Medulla oblongata (tissue), 1 donor: ENCODE results near the gene FOXO6.
"Not testable (repeated sequence)": the region's sequence is repeated elsewhere in the genome, so short reads cannot be mapped to it uniquely, and the experiment has no call there.

Experiments
- DNase-seq: peaks from one replicate; pipeline ENCODE4 v3.0.0-alpha.2; 2015; ENCODE audit errors: extremely low spot score

The FOXO6 gene

GRCh38 chr1:41328780-41329640 is 32.2 kb upstream of the FOXO6 start:
- no peak for DNase-seq

GRCh38 chr1:41329662-41330587 is 31.3 kb upstream of the FOXO6 start:
- DNase-seq = no peak

- DNase-seq = no peak
Measured at GRCh38 chr1:41330588-41331545, 30.4 kb upstream of the FOXO6 start.

GRCh38 chr1:41331546-41331917 is 29.7 kb upstream of the FOXO6 start:
- no peak for DNase-seq

GRCh38 chr1:41332161-41332560 is 29.1 kb upstream of the FOXO6 start:
- DNase-seq = not testable (repeated sequence)

GRCh38 chr1:41333146-41333784 is 28.0 kb upstream of the FOXO6 start:
- DNase-seq = no peak

- no peak for DNase-seq
Measured at GRCh38 chr1:41338820-41339219, 22.4 kb upstream of the FOXO6 start.

- no peak for DNase-seq
Measured at GRCh38 chr1:41340655-41341364, 20.4 kb upstream of the FOXO6 start.

GRCh38 chr1:41341365-41341683 is 19.9 kb upstream of the FOXO6 start:
- DNase-seq = no peak

- no peak for DNase-seq
Measured at GRCh38 chr1:41341772-41342562, 19.3 kb upstream of the FOXO6 start.

- no peak for DNase-seq
Measured at GRCh38 chr1:41342774-41343355, 18.4 kb upstream of the FOXO6 start.

GRCh38 chr1:41343790-41344699 is 17.2 kb upstream of the FOXO6 start:
- DNase-seq = no peak

- DNase-seq = no peak
Measured at GRCh38 chr1:41344708-41345159, 16.5 kb upstream of the FOXO6 start.

GRCh38 chr1:41345434-41346075 is 15.7 kb upstream of the FOXO6 start:
- DNase-seq = no peak

GRCh38 chr1:41347276-41347675 is 14.0 kb upstream of the FOXO6 start:
- no peak for DNase-seq

GRCh38 chr1:41348394-41348793 is 12.8 kb upstream of the FOXO6 start:
- no peak for DNase-seq

GRCh38 chr1:41349361-41350054 is 11.7 kb upstream of the FOXO6 start:
- DNase-seq = no peak
